Activated CD8-positive, alpha-beta memory T cell treated with anti-CD3 and anti-CD28 coated beads for 36 hours (primary cell): Measurements from ENCODE around the gene INPP5E. TPM values are rescaled to one million over a fixed set of nuclear protein-coding genes. Genes with fewer than 3 reads are reported as not detected.

Experiments
- CTCF ChIA-PET: fragments of 350-600 bp; sonication (Branson Sonifier 250); formaldehyde crosslinking; loops from one replicate; lab custom pipeline; 2021; ENCODE audit warnings: antibody characterized with exemption; lab: Charles Lee
- POLR2A ChIA-PET: fragments of 350-600 bp; sonication (Branson Sonifier 250); formaldehyde crosslinking; loops from one replicate; lab custom pipeline; 2021; ENCODE audit warnings: antibody characterized with exemption; lab: Charles Lee
- total RNA-seq, 2 experiments: library from RNA; stranded (reverse); gene quantifications; one replicate each; pipeline ENCODE4 v1.2.3, GENCODE V29; 2021

The INPP5E gene
- total RNA-seq, 2 experiments from 2014 or later: 15.9 to 16.5 TPM

DNA sequence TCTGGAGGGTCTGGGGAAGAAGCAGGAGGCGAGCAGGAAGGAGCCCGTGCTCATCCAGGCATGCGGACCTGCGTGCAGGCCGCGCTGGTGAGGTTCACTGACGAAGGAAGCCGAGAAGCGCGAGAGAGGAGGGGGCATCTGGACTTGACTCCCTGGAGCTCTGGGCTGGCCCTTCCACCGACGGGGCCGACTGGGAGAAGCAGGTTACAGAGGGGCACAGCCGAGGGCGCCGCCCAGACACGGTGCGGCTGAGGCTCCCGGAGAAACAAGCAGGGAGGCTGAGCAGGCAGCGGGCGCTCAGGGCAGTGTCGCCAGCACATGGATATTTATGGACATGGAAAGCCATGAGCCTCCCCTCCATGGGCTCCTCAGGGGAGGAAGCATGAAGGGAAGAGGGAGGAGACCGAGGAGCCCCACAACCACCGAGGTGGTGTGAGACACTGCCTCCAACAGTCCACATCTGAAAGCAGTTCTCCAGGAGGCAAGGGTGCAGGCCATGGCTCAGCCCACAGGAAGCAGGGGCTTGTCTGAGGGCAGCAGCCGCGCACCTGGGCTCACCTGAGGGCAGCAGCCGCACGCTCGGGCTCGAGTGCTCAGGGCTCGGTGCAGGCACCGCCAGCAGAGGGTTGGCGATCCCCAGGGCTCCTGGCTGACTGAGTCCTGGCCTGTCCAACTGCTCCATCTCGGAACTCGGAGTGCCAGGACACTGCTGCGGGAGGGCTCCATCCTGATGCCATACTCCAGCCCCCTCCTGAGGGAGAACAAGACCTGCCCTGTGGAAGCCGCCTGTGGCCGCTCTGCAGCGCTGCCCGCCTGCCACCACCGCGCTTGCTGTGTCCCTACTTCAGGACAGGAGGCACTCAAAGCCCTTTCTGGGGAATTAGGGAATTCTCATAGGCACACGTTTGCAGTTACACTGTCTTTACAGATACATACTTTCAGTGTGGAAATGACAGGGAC lies 15.7 kb upstream of the INPP5E start:
- ChIA-PET CTCF (no interaction called here), POLR2A (interaction anchor here (1.1 kb wide), 1 partner anchor 30 kb away, joined by 6 read pairs; no protein-coding TSS in a partner anchor)

GRCh38 chr9:136454026-136454796 lies 14.6 kb upstream of the INPP5E start:
- POLR2A ChIA-PET: no interaction called here

GRCh38 chr9:136453326-136453725 lies 13.7 kb upstream of the INPP5E start:
- ChIA-PET POLR2A (no interaction called here), CTCF (interaction anchor here (1.0 kb wide), 1 partner anchor 15 kb away, joined by 3 read pairs; no protein-coding TSS in a partner anchor)

More at GRCh38 chr9:136454026-136454796, 14.6 kb upstream of the INPP5E start:
- CTCF ChIA-PET: no interaction called here

GRCh38 chr9:136451221-136451877 lies 11.7 kb upstream of the INPP5E start:
- ChIA-PET CTCF (no interaction called here), POLR2A (no interaction called here)

GRCh38 chr9:136448655-136449054 lies 9.0 kb upstream of the INPP5E start:
- CTCF ChIA-PET: no interaction called here
- POLR2A ChIA-PET: no interaction called here

DNA sequence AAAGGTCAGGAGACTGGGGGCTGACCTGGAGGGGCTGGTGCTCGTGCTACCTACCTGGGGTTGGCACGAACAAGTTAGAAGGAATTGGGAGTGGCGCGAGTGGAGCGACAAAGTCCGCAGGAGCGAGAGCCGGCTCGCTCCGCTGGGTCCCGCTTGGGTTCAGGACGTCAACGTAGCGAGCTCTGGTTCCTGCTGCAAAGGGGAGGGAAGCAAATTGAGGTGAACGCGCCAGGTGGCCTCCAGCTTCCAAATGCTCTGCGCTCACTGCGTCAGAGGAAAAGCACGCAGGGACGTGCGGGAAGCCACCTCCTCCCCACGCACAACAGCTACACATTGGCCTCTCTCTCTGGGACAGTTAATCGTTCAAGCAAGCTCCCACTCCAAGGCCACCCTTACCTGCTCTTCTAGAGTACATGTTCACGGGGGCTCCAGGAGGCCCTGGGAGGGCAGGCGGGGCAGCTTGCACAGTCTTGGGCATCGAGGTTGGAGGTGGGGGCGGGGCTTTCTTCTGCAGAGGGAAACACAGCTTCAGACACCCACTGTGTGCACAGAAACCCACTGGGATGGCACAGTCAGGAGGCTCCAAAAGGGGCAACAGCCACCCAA lies 7.6 kb upstream of the INPP5E start:
- ChIA-PET CTCF (no interaction called here), POLR2A (no interaction called here)

GRCh38 chr9:136445799-136446198 lies 6.2 kb upstream of the INPP5E start:
- ChIA-PET POLR2A (interaction anchor here (0.7 kb wide), 1 partner anchor 625 kb away, joined by 3 read pairs; the partner anchor contains the start of gene SAPCD2), CTCF (interaction anchor here (0.6 kb wide), 1 partner anchor 43 kb away, joined by 3 read pairs; no protein-coding TSS in a partner anchor)

- CTCF ChIA-PET: no interaction called here
- POLR2A ChIA-PET: interaction anchor here (0.7 kb wide), 1 partner anchor 25 kb away, joined by 3 read pairs; no protein-coding TSS in a partner anchor
These were observed 4.5 kb upstream of the INPP5E start for GRCh38 chr9:136444102-136444501.

DNA sequence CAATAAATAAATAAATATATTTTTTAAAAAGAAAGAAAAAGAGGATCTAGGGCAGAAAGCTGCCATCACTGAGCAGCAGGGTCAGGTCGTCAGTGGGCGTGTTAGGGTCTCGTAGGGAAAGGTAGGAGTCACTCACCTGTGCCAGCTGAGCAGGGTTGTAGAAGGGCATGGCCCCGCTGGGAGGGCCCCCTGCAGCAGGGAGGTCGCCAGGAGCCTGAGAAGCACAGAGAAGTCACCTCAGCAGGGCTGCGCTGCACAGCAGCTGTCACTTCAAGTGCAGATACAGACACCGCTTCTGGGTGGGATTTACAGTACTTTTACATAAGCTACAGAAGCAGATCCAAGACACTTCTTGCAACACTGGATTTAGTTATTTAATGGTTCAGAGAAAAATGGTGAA lies 4.0 kb upstream of the INPP5E start:
- ChIA-PET POLR2A (interaction anchor here (0.7 kb wide), 1 partner anchor 25 kb away, joined by 3 read pairs; no protein-coding TSS in a partner anchor), CTCF (no interaction called here)

DNA sequence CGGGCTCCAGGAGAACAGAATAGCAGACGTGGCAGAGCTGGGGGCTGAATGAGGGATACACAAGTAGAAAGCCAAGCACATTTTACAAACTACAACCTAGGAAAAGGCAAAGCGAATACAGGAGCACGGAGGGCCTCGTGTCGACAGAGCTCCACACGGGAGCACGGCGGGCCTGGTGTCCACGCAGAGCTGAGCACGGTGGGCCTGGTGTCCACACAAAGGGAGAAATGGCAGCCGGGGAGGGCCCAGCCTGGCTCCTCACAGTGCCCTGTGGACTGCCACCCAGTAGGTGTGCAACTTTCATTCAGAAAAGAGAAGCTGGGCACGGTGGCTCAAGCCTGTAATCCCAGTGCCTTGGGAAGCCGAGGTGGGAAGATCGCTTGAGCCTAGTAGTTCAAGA lies 3.4 kb upstream of the INPP5E start:
- CTCF ChIA-PET: no interaction called here
- POLR2A ChIA-PET: no interaction called here

- ChIA-PET CTCF (no interaction called here), POLR2A (no interaction called here)
These were observed 2.6 kb upstream of the INPP5E start for GRCh38 chr9:136442265-136442664.

DNA sequence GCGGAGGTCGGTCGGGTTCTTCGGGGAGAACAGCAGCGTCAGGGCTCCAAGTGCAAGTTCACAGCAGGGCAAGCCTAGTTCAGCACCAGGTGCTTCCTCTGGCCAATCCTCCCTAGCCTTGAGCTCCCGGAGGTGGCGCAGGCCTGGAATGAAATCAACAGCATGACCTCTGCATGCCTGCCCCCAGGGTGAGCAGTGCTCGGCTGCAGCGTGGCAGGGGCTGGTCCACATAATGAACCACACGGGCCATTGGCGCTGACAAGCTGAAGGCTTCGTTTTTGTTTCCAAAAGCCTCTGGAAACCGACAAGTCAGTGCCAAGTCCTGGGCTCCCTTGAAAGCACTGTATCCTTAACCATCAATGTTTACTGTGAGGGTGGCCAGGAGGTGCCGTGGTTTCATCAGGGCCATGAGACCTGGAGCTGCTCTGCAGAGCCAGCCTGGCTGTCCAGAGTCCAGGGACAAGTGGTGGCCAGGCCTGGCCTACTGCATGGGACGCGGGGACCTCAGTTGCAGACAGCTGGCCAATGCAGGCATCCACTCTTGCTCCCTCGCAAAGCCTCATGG lies 2.1 kb upstream of the INPP5E start:
- POLR2A ChIA-PET: no interaction called here
- CTCF ChIA-PET: interaction anchor here (1.6 kb wide), 1 partner anchor 43 kb away, joined by 3 read pairs; no protein-coding TSS in a partner anchor

DNA sequence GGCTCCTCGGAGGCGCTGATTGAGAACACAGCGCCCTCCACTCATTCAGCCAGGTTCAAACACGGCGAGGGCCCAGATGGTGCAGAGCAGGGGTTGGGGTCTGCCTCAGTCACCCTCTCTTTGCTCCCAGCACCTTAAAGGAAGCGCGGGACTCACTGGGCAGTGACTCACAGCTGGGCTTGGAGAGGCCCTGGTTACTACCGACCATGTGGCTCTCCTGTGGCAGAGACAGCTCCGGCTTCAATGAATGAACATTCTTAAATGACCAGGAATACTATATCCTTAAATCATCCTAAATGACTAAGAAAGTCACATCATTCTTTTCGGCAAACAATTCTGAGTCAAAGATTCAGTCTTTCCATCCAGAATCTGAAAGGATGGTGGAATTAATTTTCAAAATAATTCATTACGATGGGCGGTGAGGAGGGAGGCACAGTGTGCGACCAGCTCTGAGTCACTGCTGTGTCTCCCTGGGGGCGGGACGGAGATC lies 1.6 kb upstream of the INPP5E start:
- CTCF ChIA-PET: interaction anchor here (1.6 kb wide), 1 partner anchor 44 kb away, joined by 3 read pairs; no protein-coding TSS in a partner anchor
- POLR2A ChIA-PET: no interaction called here

DNA sequence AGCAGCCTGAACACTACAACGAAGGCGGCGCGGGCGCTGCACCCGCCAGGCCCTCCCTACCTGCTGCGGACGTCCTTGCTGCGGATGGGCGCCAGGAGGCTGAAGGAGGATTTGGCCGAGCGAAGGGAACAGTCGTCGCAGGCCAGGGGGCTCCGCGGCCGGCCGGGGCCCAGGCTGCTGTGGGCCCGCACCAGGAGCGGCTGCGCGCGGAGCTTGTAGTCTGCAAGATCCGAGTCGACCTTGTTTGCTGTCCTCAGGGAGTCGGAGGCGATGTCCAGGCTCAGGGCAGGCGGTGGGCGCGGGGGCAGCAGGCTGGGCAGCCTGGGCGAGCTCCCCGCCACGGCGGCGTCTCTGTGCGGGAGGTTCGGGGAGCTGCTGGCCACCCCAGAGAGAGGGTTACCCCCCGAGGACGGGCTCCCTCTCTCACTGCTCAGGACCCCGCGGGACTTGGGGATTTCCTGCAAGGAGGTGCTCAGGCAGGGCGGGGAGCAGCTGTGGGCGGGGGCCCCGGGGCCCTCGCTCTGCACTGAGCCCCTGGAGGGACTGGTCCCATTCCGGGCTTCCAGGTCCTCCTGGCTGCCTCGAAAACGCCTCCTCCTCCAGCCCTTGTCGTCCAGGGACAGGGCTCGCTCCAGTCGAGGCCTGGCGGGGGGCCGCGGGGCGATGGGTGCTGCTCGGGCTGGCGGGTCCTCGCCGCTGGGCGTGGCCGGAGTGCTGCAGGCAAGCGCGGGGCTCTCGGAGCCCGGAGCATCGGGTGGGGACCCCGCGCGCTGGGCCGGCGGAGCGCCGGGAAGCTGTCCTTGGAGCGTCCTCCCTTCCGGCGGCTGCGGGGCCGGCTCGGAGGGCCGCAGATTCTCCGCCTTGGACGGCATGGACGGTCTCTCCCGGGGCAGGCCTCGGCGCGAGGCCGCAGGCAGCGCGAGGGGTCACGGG lies 831 bp downstream of the INPP5E start:
- POLR2A ChIA-PET: interaction anchor here (1.3 kb wide), 1 partner anchor 14 kb away, joined by 5 read pairs; no protein-coding TSS in a partner anchor
- CTCF ChIA-PET: interaction anchor here (1.3 to 1.5 kb wide), 2 partner anchors 27 to 76 kb away, joined by 3 to 4 read pairs; no protein-coding TSS in a partner anchor

- CTCF ChIA-PET: interaction anchor here (1.3 to 1.5 kb wide), 2 partner anchors 26 to 75 kb away, joined by 3 to 4 read pairs; no protein-coding TSS in a partner anchor
These were observed 1.7 kb downstream of the INPP5E start for GRCh38 chr9:136437839-136438547.

GRCh38 chr9:136437430-136437829 lies 2.2 kb downstream of the INPP5E start:
- CTCF ChIA-PET: interaction anchor here (1.3 kb wide), 1 partner anchor 75 kb away, joined by 3 read pairs; no protein-coding TSS in a partner anchor
- POLR2A ChIA-PET: no interaction called here

More at GRCh38 chr9:136437839-136438547, 1.7 kb downstream of the INPP5E start:
- POLR2A ChIA-PET: interaction anchor here (1.3 kb wide), 1 partner anchor 13 kb away, joined by 5 read pairs; no protein-coding TSS in a partner anchor
